NB4 (cell line): ENCODE results near the gene STX10.
A peak's percentile ranks its signal among the peaks of the same experiment; 100 is the strongest.

ENCODE experiments used
- MYC ChIP-seq: IDR thresholded peaks from 2 replicates; pipeline ENCODE4 v1.6.1; 2011; ENCODE audit warnings: low read depth, low read length
- POLR2A ChIP-seq: IDR thresholded peaks from 2 replicates; pipeline ENCODE4 v1.6.1; 2011; ENCODE audit warnings: mild to moderate bottlenecking; ENCODE audit not compliant: insufficient read length; ENCODE audit errors: extremely low read depth
- TF ChIP-seq, protein P1 (sequence below): IDR thresholded peaks from one replicate; pipeline ENCODE4 v1.5.1; 2012; ENCODE audit warnings: low read depth, low read length

DNA sequence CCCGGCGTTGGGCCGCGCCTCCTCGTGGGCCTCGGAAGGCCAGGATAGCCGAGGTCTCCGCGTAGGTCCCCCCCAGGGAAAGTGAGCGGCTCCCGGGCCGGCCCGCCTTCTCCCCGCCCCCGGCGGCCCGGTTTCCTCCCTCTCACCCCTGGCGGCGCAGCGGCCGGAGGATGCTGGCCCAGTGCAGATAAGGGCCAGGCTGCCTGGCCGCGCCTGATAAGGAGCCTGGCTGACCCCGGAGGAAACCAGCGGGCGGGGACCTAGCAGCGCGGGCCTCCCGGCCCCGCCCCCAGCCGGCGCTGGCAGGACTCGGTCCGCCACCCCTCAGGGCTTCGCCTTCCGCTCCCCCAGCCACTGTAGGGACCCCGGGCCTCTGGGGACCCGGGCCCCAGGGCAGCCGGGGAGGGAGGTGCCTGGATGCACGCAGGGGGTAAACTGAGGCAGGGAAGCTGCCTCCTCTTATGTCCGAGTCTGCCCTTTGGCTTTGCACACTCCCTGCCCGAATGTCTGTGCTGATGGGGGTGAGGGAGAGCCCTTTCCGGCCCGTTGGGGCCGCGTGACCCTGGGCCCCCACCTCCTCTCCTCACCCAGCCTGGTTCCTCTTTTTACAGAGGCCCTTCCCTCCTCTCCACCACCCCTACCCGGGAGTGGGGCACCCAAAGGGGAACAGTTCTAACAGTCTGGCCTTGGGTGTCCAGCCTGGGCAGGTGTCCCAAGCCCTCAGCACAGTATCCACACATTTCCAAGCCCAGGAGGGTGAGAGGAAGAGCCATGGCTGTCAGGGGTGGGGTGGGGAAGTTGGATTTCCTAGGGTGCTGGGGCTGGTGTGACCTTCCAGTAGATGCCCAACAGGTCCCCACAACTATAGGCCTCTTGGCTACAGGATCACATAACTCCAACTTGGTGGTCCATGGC is 47.3 kb downstream of the STX10 start, which contains the start of gene LYL1:
- TF ChIP-seq, protein P1, sequence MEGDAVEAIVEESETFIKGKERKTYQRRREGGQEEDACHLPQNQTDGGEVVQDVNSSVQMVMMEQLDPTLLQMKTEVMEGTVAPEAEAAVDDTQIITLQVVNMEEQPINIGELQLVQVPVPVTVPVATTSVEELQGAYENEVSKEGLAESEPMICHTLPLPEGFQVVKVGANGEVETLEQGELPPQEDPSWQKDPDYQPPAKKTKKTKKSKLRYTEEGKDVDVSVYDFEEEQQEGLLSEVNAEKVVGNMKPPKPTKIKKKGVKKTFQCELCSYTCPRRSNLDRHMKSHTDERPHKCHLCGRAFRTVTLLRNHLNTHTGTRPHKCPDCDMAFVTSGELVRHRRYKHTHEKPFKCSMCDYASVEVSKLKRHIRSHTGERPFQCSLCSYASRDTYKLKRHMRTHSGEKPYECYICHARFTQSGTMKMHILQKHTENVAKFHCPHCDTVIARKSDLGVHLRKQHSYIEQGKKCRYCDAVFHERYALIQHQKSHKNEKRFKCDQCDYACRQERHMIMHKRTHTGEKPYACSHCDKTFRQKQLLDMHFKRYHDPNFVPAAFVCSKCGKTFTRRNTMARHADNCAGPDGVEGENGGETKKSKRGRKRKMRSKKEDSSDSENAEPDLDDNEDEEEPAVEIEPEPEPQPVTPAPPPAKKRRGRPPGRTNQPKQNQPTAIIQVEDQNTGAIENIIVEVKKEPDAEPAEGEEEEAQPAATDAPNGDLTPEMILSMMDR, result no peak
- TF ChIP-seq POLR2A (peak; percentile 51), MYC (peak; percentile 64; the same call in 1 of the 2 replicates)
